ENCODE results near the gene UGT3A1.

GRCh38 chr5:35908814-35909213 is 82.4 kb downstream of the UGT3A1 start:
- TF ChIP-seq CTCF (IDR thresholded peaks at IDR 0.05) (no peak), EZH2phosphoT487 (IDR thresholded peaks at IDR 0.05) (no peak)
